Measurements from ENCODE around the gene PRPF4. TPM values are rescaled to one million over a fixed set of nuclear protein-coding genes. Genes with fewer than 3 reads are reported as not detected.

The PRPF4 gene
- total RNA-seq, 2 donors from 2014 or later = 35.7 to 36.0 TPM

DNA sequence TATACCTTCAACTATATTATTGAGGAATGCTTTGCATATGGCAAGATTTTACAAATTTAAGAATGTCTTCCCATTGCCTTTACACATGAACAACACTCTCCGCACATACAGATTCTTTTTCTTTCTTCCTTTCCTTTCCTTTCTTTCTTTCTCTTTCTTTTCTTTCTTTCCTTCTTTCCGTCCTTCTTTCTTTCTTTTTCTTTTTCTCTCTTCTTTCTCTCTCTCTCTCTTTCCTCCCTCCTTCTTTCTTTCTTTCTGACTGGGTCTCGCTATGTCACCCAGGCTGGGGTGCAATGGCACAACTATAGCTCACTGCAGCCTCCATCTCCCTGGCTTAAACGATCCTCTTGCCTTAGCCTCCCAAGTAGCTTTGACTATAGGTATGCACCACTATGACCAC lies 50.8 kb downstream of the PRPF4 start:
- no peaks in the 10 kb centered on the region for H3K9me3 ChIP-seq (ENCODE audit: control insufficient read depth, low read length)
- no peak overlapping the region for H3K27ac Mint-ChIP-seq

DNA sequence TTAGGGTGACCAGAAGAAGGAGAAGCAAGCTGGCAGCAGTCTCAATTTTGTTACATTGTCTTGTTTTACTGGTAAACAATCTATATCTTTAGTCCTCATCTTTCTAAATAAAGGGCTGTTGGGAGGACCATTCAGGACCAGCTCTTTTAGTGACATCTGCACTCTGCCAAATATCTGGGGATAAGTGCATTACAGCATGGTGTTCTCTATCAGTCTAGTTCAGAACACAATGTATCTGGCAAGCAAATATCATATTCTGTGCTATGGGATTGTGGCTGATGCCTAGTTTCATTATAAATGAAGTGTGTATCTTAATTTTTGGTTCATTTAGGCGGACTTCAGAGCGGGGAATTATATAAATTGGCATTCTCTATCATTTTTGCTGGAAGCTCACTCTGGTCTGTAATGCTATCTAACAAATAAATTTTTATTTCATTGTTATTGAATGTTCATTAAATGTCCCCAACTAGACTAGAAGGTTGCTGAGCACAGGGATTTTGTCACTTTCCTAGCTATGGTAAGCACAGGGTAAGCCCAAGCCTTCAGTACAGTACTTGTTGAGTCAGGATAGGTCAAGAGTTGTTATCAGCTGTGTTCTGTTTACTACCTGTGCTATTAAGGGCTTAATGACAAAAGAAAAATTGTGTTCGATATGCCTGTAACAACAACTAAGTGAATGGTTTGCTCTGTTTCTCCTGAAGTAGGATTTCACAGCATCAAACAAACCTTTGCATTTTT lies 52.8 kb downstream of the PRPF4 start:
- Mint-ChIP-seq H3K36me3 (ENCODE audit: low read depth) (no peaks in the 10 kb centered on the region), H3K27me3 (ENCODE audit: insufficient read depth) (no peaks in the 10 kb centered on the region), H3K4me1 (peaks cover 23% of the 10 kb centered on the region), H3K4me3 (no peak overlapping the region), H3K27ac (no peak overlapping the region), H3K9me3 (no peaks in the 10 kb centered on the region)
- Histone ChIP-seq H3K36me3 (ENCODE audit: control insufficient read depth, insufficient read depth, low read length) (no peaks in the 10 kb centered on the region), H3K4me3 (ENCODE audit: low read length) (no peak overlapping the region), H3K9me3 (ENCODE audit: control insufficient read depth, low read length) (no peaks in the 10 kb centered on the region), H3K4me1 (ENCODE audit: control insufficient read depth, insufficient read depth, low read length) (no peaks in the 10 kb centered on the region), H3K27ac (ENCODE audit: low read depth, low read length) (no peak overlapping the region), H3K9ac (ENCODE audit: extremely low read depth, low read length, poor library complexity, severe bottlenecking) (no peak overlapping the region), H3K27me3 (ENCODE audit: control insufficient read depth, insufficient read depth, low read length, poor library complexity, severe bottlenecking) (no peaks in the 10 kb centered on the region)
- TF ChIP-seq, protein P1, sequence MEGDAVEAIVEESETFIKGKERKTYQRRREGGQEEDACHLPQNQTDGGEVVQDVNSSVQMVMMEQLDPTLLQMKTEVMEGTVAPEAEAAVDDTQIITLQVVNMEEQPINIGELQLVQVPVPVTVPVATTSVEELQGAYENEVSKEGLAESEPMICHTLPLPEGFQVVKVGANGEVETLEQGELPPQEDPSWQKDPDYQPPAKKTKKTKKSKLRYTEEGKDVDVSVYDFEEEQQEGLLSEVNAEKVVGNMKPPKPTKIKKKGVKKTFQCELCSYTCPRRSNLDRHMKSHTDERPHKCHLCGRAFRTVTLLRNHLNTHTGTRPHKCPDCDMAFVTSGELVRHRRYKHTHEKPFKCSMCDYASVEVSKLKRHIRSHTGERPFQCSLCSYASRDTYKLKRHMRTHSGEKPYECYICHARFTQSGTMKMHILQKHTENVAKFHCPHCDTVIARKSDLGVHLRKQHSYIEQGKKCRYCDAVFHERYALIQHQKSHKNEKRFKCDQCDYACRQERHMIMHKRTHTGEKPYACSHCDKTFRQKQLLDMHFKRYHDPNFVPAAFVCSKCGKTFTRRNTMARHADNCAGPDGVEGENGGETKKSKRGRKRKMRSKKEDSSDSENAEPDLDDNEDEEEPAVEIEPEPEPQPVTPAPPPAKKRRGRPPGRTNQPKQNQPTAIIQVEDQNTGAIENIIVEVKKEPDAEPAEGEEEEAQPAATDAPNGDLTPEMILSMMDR (conservative IDR thresholded peaks at IDR 0.05) = no peak
- 95% methylated on average over 3 of the region's 3 CpGs; no CpG with 5 or more reads in 1 of the 2 experiments for WGBS, 2 experiments (ENCODE audit: insufficient coverage in 1 of 2, insufficient read length in 1 of 2)
- no peak for DNase-seq

More for the DNA sequence above, 50.8 kb downstream of the PRPF4 start:
- Mint-ChIP-seq H3K36me3 (ENCODE audit: low read depth) (no peaks in the 10 kb centered on the region), H3K9me3 (no peaks in the 10 kb centered on the region), H3K4me1 (peaks cover 14% of the 10 kb centered on the region), H3K4me3 (no peak overlapping the region), H3K27me3 (ENCODE audit: insufficient read depth) (no peaks in the 10 kb centered on the region)
- WGBS, 2 experiments (ENCODE audit: insufficient coverage in 1 of 2, insufficient read length in 1 of 2) = 91 to 92% methylated on average over 2 to 4 of the region's 4 CpGs
- no peak for DNase-seq
- H3K4me1 ChIP-seq (ENCODE audit: control insufficient read depth, insufficient read depth, low read length) = peaks cover 5% of the 10 kb centered on the region
- TF ChIP-seq, protein P1 (conservative IDR thresholded peaks at IDR 0.05) = no peak
- no peak overlapping the region for H3K4me3 ChIP-seq (ENCODE audit: low read length)
- no peak overlapping the region for H3K9ac ChIP-seq (ENCODE audit: extremely low read depth, low read length, poor library complexity, severe bottlenecking)
- H3K27me3 ChIP-seq (ENCODE audit: control insufficient read depth, insufficient read depth, low read length, poor library complexity, severe bottlenecking) = no peaks in the 10 kb centered on the region
- no peak overlapping the region for H3K27ac ChIP-seq (ENCODE audit: low read depth, low read length)
- no peaks in the 10 kb centered on the region for H3K36me3 ChIP-seq (ENCODE audit: control insufficient read depth, insufficient read depth, low read length)

DNA sequence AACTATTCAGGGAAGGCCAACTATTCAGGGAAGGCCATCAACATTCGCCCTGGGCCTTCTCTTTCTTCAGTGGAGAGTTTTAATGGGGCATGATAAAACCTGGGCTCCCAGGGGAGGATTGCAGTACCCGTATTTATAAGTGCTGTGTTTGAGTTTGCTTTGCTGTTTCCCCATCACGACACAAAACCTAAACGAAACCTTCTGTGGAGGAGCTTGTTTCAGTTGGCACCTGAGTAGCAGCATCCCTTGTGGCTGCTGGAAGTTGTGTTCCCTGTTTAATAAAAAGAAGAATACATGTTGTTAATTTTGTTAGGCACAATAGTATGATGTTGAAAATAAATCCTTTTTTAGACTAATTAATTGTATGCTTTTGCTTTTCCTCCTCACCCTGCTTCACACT lies 56.3 kb downstream of the PRPF4 start:
- no peaks in the 10 kb centered on the region for H3K27me3 ChIP-seq (ENCODE audit: control insufficient read depth, insufficient read depth, low read length, poor library complexity, severe bottlenecking)
- Mint-ChIP-seq H3K27ac (peak overlapping the region; percentile 78), H3K36me3 (ENCODE audit: low read depth) (no peaks in the 10 kb centered on the region), H3K4me1 (peaks cover 39% of the 10 kb centered on the region), H3K9me3 (no peaks in the 10 kb centered on the region), H3K27me3 (ENCODE audit: insufficient read depth) (no peaks in the 10 kb centered on the region), H3K4me3 (peak overlapping the region; percentile 18)
- peak; percentile 57 for DNase-seq
- H3K4me3 ChIP-seq (ENCODE audit: low read length) = peak overlapping the region; percentile 12
- WGBS, 2 experiments (ENCODE audit: insufficient coverage in 1 of 2, insufficient read length in 1 of 2) = 55 to 59% methylated on average over 3 to 4 of the region's 4 CpGs
- H3K9me3 ChIP-seq (ENCODE audit: control insufficient read depth, low read length) = no peaks in the 10 kb centered on the region
- H3K4me1 ChIP-seq (ENCODE audit: control insufficient read depth, insufficient read depth, low read length) = peaks cover 16% of the 10 kb centered on the region
- TF ChIP-seq, protein P1 (conservative IDR thresholded peaks at IDR 0.05) = no peak
- H3K9ac ChIP-seq (ENCODE audit: extremely low read depth, low read length, poor library complexity, severe bottlenecking) = peak overlapping the region; percentile 61
- no peak overlapping the region for H3K27ac ChIP-seq (ENCODE audit: low read depth, low read length)
- no peaks in the 10 kb centered on the region for H3K36me3 ChIP-seq (ENCODE audit: control insufficient read depth, insufficient read depth, low read length)
